K562 (cell line): ENCODE data around the gene PGBD1. TPM values are rescaled to one million over a fixed set of nuclear protein-coding genes. Genes with fewer than 3 reads are reported as not detected.

Experiments used
- CHAMP1 ChIP-seq: fragments of 450-650 bp; IDR thresholded peaks from 2 replicates; pipeline ENCODE4 v1.6.1; 2016; ENCODE audit warnings: mild to moderate bottlenecking
- CREB5 ChIP-seq: fragments of 250-450 bp; sonication (Bioruptor Pico); IDR thresholded peaks from 2 replicates; pipeline ENCODE4 v1.5.0; 2020; ENCODE audit warnings: mild to moderate bottlenecking
- FOS ChIP-seq: IDR thresholded peaks from 3 replicates; pipeline ENCODE4 v1.6.1; 2011; ENCODE audit not compliant: insufficient read length; ENCODE audit errors: extremely low read depth
- MLLT1 ChIP-seq, 2 experiments: fragments of 450-650 bp; IDR thresholded peaks; 2 replicates each; pipeline ENCODE4 v1.6.1; 2016
- NR1H2 ChIP-seq: sonication (generic); formaldehyde crosslinking; IDR thresholded peaks from 2 replicates; pipeline ENCODE4 v1.4.0; 2020; ENCODE audit warnings: mild to moderate bottlenecking, missing genetic modification reagents
- PHTF2 ChIP-seq: fragments of 250-450 bp; sonication (Bioruptor Pico); IDR thresholded peaks from 2 replicates; pipeline ENCODE4 v1.5.0; 2021; ENCODE audit warnings: mild to moderate bottlenecking
- PRDM10 ChIP-seq: fragments of 450-650 bp; IDR thresholded peaks from 2 replicates; pipeline ENCODE4 v1.6.1; 2018; ENCODE audit not compliant: partially characterized antibody
- RBFOX2 ChIP-seq: fragments of 200-400 bp; formaldehyde crosslinking; IDR thresholded peaks from 2 replicates; pipeline ENCODE4 v1.6.1; 2017; ENCODE audit warnings: low read depth, mild to moderate bottlenecking, low read length, moderate library complexity
- RBM17 ChIP-seq: fragments of 200-400 bp; formaldehyde crosslinking; IDR thresholded peaks from 2 replicates; pipeline ENCODE4 v1.6.1; 2017; ENCODE audit warnings: low read depth, mild to moderate bottlenecking, low read length, borderline replicate concordance
- RBM39 ChIP-seq: fragments of 200-400 bp; formaldehyde crosslinking; optimal IDR thresholded peaks from 2 replicates; pipeline ENCODE3; 2018; ENCODE audit warnings: low read depth, low read length
- SAP30 ChIP-seq: fragments of 200-600 bp; sonication (generic); IDR thresholded peaks from 2 replicates; pipeline ENCODE4 v1.6.1; 2012; ENCODE audit warnings: borderline replicate concordance, low read depth, mild to moderate bottlenecking, moderate library complexity, low read length, control low read depth, inconsistent platforms; ENCODE audit not compliant: insufficient read depth, poor library complexity, severe bottlenecking
- SNIP1 ChIP-seq: fragments of 450-650 bp; IDR thresholded peaks from 2 replicates; pipeline ENCODE4 v1.7.1; 2017; ENCODE audit warnings: low read depth, mild to moderate bottlenecking
- STAG1 ChIP-seq: sonication (generic); formaldehyde crosslinking; IDR thresholded peaks from 2 replicates; pipeline ENCODE4 v1.5.0; 2020; ENCODE audit warnings: missing genetic modification reagents, borderline replicate concordance
- XRCC5 ChIP-seq: fragments of 200-400 bp; formaldehyde crosslinking; IDR thresholded peaks from 2 replicates; pipeline ENCODE4 v1.6.1; 2017; ENCODE audit warnings: low read depth, mild to moderate bottlenecking, low read length
- ZBTB12 ChIP-seq: fragments of 250-450 bp; sonication (Bioruptor Pico); IDR thresholded peaks from 2 replicates; pipeline ENCODE4 v1.4.0; 2020
- ZNF644 ChIP-seq: fragments of 200-800 bp; sonication (Bioruptor generic); IDR thresholded peaks from 2 replicates; pipeline ENCODE4 v1.6.1; 2016; ENCODE audit warnings: low read depth, missing genetic modification characterization, missing compliant biosample characterization
- ZNF668 ChIP-seq: fragments of 250-450 bp; sonication (Bioruptor Pico); IDR thresholded peaks from 2 replicates; pipeline ENCODE4 v1.8.0; 2022; ENCODE audit warnings: mild to moderate bottlenecking, inconsistent platforms
- polyA plus RNA-seq, 8 experiments: library from polyadenylated mRNA; depleted of rRNA in 4 of 8; stranded (reverse) in 5 of 8; unstranded in 3 of 8; fragments of >200 nt; fragmentation: Nextera tagmentation in 2 of 8; fragmentation: Illumina TruSeq in 1 of 8; extraction: Ambion mirVana in 2 of 8; extraction: Trizol in 1 of 8; gene quantifications; 2 replicates each; pipeline versions ENCODE4 v1.2.1 to v1.2.3, GENCODE V29; 2011 to 2014; ENCODE audit warnings: inconsistent platforms in 1 of 8, missing spikeins in 1 of 8
- total RNA-seq, 7 experiments: library from RNA; depleted of rRNA in 6 of 7; stranded (reverse); fragments of >200 nt in 6 of 7; fragmentation: Illumina TruSeq in 2 of 7; extraction: Trizol in 2 of 7; gene quantifications; 2 replicates each; pipeline versions ENCODE4 v1.2.1 to v1.2.3, GENCODE V29; 2011 to 2021; ENCODE audit warnings: low replicate concordance in 1 of 7

The PGBD1 gene
- total and polyA plus RNA-seq, 9 of the 15 experiments (the other 6 are each of a cell fraction or from before 2014, with no cell fraction given) = 3.3 to 9.0 (median 7.3) TPM

- TF ChIP-seq CHAMP1 (no peak), ZNF644 (tag) (no peak), STAG1 (no peak), NR1H2 (CRISPR knock-in tag) (no peak), ZBTB12 (CRISPR knock-in tag) (no peak), FOS (no peak), ZNF668 (no peak), PHTF2 (CRISPR knock-in tag) (no peak), SAP30 (peak; percentile 62), MLLT1 (IDR thresholded peaks at IDR 0.05) (no peak), CREB5 (no peak), RBM39 (no peak), RBM17 (no peak), PRDM10 (peak; percentile 39), XRCC5 (peak; percentile 69; the same call in 1 of the 2 replicates), RBFOX2 (peak; percentile 92), SNIP1 (peak; percentile 78; the same call in 1 of the 2 replicates)
Measured at GRCh38 chr6:28281288-28282064, at the start of gene PGBD1 (continued).
